Measurements from ENCODE around the gene USP19.
A peak's percentile ranks its signal among the peaks of the same experiment; 100 is the strongest.

Gene USP19

DNA sequence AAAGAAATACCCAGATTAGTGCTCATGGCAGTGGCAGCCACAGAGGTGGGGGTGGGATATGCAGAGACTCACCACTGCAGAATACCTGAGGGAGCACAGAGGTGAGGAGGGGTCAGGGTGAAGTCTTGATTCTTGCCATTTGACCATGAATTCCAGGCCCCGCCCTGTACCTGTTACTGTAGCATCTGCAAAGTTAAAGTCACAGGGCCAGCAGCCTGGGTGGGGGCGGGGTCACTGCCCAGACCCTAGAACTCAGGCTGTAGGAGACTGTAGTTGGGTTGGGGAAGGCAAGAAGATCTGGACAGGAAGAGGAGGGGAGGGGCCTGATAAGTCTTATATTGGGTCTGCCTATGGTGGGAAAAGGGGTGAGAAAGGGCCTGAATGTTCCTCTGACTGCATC, 31.0 kb upstream of the USP19 start:
- no peaks in the 10 kb centered on the region for H3K36me3 ChIP-seq (ENCODE audit: control insufficient read depth, insufficient read depth, low read length)
- TF ChIP-seq, protein P1, sequence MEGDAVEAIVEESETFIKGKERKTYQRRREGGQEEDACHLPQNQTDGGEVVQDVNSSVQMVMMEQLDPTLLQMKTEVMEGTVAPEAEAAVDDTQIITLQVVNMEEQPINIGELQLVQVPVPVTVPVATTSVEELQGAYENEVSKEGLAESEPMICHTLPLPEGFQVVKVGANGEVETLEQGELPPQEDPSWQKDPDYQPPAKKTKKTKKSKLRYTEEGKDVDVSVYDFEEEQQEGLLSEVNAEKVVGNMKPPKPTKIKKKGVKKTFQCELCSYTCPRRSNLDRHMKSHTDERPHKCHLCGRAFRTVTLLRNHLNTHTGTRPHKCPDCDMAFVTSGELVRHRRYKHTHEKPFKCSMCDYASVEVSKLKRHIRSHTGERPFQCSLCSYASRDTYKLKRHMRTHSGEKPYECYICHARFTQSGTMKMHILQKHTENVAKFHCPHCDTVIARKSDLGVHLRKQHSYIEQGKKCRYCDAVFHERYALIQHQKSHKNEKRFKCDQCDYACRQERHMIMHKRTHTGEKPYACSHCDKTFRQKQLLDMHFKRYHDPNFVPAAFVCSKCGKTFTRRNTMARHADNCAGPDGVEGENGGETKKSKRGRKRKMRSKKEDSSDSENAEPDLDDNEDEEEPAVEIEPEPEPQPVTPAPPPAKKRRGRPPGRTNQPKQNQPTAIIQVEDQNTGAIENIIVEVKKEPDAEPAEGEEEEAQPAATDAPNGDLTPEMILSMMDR (IDR thresholded peaks at IDR 0.05) = no peak
- H3K4me3 ChIP-seq (ENCODE audit: low read depth, low read length) = no peak overlapping the region
- H3K27ac ChIP-seq = no peak overlapping the region
- no peak overlapping the region for H3K4me2 ChIP-seq (ENCODE audit: low read length)
- no peaks in the 10 kb centered on the region for H3K9me3 ChIP-seq (ENCODE audit: control insufficient read depth, low read length)
- H3K79me2 ChIP-seq = no peaks in the 10 kb centered on the region
- H3K4me1 ChIP-seq = no peaks in the 10 kb centered on the region
- no peak overlapping the region for H3K9ac ChIP-seq
- no peaks in the 10 kb centered on the region for H3K27me3 ChIP-seq (ENCODE audit: control insufficient read depth, insufficient read depth, low read length)
- no peak overlapping the region for H2AFZ ChIP-seq

DNA sequence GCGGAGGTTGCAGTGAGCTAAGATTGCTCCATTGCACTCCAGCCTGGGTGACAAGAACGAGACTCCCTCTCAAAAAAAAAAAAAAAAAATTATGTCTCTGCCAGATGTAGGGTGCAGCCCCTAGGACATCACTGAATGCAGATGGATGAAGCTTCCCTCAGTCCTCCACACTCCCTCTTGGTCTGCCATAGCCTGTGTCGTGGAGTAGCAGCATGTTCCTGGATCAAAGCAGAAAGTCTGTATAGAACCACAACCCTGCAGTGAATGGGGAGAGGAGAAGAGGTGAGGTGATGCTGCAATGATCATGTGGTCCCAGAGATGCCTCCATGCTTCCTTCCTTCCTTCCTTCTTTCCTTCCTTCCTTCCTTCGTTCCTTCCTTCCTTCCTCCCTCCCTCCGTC, 27.5 kb upstream of the USP19 start:
- TF ChIP-seq, protein P1 (IDR thresholded peaks at IDR 0.05) = no peak
- Histone ChIP-seq H3K4me2 (ENCODE audit: low read length) (no peak overlapping the region), H3K27ac (no peak overlapping the region), H3K36me3 (ENCODE audit: control insufficient read depth, insufficient read depth, low read length) (no peaks in the 10 kb centered on the region), H3K4me3 (ENCODE audit: low read depth, low read length) (no peak overlapping the region), H3K27me3 (ENCODE audit: control insufficient read depth, insufficient read depth, low read length) (no peaks in the 10 kb centered on the region), H3K9ac (no peak overlapping the region), H3K79me2 (no peaks in the 10 kb centered on the region), H3K4me1 (no peaks in the 10 kb centered on the region), H3K9me3 (ENCODE audit: control insufficient read depth, low read length) (no peaks in the 10 kb centered on the region), H2AFZ (no peak overlapping the region)

DNA sequence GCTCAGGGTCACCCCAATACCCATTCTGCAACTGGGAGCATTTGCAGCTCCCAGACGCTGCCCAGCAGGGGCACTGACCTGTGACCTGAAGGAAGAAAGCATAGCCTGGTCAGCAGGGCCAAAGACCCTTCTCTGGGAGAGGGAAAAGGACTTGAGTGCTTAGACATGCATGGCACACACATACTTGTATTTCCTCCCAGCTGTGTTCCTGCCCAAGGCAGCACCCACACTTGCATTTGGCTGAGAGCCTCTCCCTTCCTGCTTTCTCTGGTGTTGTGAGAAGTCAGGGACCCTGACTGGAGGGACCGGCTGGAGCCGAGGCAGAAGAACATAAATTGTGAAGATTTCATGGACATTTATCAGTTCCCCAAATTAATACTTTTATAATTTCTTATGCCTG, 19.5 kb upstream of the USP19 start:
- H3K4me2 ChIP-seq (ENCODE audit: low read length) = no peak overlapping the region
- no peak overlapping the region for H3K9ac ChIP-seq
- no peaks in the 10 kb centered on the region for H3K27me3 ChIP-seq (ENCODE audit: control insufficient read depth, insufficient read depth, low read length)
- H2AFZ ChIP-seq = no peak overlapping the region
- H3K27ac ChIP-seq = no peak overlapping the region
- no peak overlapping the region for H3K4me3 ChIP-seq (ENCODE audit: low read depth, low read length)
- TF ChIP-seq, protein P1 (IDR thresholded peaks at IDR 0.05) = no peak
- H3K36me3 ChIP-seq (ENCODE audit: control insufficient read depth, insufficient read depth, low read length) = no peaks in the 10 kb centered on the region
- H3K9me3 ChIP-seq (ENCODE audit: control insufficient read depth, low read length) = peaks cover 3% of the 10 kb centered on the region
- no peaks in the 10 kb centered on the region for H3K79me2 ChIP-seq
- H3K4me1 ChIP-seq = peaks cover 2% of the 10 kb centered on the region

DNA sequence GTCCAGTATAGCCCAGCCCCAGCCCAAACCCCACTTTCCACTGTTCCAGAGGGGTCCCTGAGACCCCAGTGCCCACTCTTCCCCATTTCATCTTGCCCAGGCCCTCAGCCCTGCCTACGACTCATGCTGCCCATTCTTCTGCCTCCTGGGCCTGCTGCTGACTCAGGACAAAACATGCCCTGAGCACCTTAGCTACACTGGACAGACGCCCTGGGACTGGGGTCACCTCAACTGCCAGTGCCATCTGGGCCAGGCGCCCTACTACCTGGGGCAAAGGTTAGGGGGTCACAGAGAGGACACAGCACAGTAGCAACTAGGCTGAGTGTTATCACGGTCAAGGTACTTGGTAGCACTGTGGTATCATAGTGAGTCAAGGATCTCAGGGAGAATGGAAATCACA, 14.9 kb upstream of the USP19 start:
- peak overlapping the region; percentile 78 for H2AFZ ChIP-seq
- H3K79me2 ChIP-seq = peaks cover 21% of the 10 kb centered on the region
- peaks cover 15% of the 10 kb centered on the region for H3K4me1 ChIP-seq
- peak overlapping the region; percentile 90 for H3K27ac ChIP-seq
- H3K36me3 ChIP-seq (ENCODE audit: control insufficient read depth, insufficient read depth, low read length) = no peaks in the 10 kb centered on the region
- TF ChIP-seq, protein P1 (IDR thresholded peaks at IDR 0.05) = no peak
- H3K4me3 ChIP-seq (ENCODE audit: low read depth, low read length) = no peak overlapping the region
- no peaks in the 10 kb centered on the region for H3K27me3 ChIP-seq (ENCODE audit: control insufficient read depth, insufficient read depth, low read length)
- H3K9me3 ChIP-seq (ENCODE audit: control insufficient read depth, low read length) = no peaks in the 10 kb centered on the region
- no peak overlapping the region for H3K4me2 ChIP-seq (ENCODE audit: low read length)
- H3K9ac ChIP-seq = no peak overlapping the region

DNA sequence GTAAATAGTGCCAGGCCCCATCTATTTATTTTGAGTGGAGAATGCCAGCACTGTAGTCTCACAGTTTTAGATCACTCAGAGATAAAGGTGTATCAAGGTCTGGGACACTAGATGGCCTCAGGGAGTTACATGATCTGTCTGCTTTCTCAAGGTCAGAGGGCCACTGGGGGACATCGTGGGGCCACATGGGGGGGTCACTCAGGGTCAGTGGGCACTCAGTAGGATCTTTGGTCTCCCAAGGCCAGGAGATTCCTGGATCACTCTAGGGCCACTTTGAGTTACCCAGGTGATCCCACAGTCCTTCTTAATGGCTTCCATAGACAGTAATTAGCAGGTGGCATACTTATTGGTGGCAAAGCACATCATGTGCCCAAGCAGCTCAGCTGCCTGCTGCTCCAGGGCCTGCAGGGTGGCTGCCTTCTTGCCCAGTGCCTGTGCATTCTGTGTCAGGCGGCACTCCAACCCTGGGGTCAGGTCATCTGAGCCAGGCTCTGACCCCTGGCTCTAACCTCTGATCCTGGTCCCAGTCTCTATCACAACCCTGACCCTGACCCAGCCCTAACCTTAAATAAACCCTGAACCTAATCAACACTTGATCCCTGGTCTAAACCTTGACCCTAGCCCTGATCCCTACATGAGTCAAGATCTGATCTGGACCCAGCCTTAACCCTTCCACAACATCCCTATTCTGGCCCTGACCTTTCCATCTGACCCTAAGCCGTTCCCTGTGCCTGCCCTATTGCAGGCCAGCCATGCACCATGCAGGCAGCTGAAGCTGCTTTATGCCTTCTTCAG, 14.0 kb upstream of the USP19 start:
- TF ChIP-seq, protein P1 (IDR thresholded peaks at IDR 0.05) = peak; percentile 22
- no peak overlapping the region for H3K4me3 ChIP-seq (ENCODE audit: low read depth, low read length)
- H3K27ac ChIP-seq = peak overlapping the region; percentile 90

More for the DNA sequence above, 14.0 kb upstream of the USP19 start:
- Histone ChIP-seq H3K36me3 (ENCODE audit: control insufficient read depth, insufficient read depth, low read length) (no peaks in the 10 kb centered on the region), H3K9ac (no peak overlapping the region), H3K27me3 (ENCODE audit: control insufficient read depth, insufficient read depth, low read length) (no peaks in the 10 kb centered on the region), H2AFZ (peak overlapping the region; percentile 96), H3K9me3 (ENCODE audit: control insufficient read depth, low read length) (no peaks in the 10 kb centered on the region), H3K4me2 (ENCODE audit: low read length) (peak overlapping the region; percentile 12), H3K79me2 (peaks cover 24% of the 10 kb centered on the region), H3K4me1 (peaks cover 15% of the 10 kb centered on the region)

Measured in parathyroid adenoma (tissue), 2 donors.